Astrocyte (in vitro differentiated cells and primary cell): Measurements from ENCODE around the gene ZNF467.

Source experiments
- EZH2 ChIP-seq: IDR thresholded peaks from 2 replicates; pipeline ENCODE4 v1.6.1; 2012; ENCODE audit warnings: mild to moderate bottlenecking, low read length, inconsistent platforms; ENCODE audit not compliant: insufficient read depth
- TF ChIP-seq, protein P1 (sequence below): IDR thresholded peaks from 2 replicates; pipeline ENCODE4 v1.5.1; 2011; ENCODE audit warnings: low read depth, mild to moderate bottlenecking, inconsistent platforms, low read length, moderate library complexity; ENCODE audit not compliant: insufficient read depth

DNA sequence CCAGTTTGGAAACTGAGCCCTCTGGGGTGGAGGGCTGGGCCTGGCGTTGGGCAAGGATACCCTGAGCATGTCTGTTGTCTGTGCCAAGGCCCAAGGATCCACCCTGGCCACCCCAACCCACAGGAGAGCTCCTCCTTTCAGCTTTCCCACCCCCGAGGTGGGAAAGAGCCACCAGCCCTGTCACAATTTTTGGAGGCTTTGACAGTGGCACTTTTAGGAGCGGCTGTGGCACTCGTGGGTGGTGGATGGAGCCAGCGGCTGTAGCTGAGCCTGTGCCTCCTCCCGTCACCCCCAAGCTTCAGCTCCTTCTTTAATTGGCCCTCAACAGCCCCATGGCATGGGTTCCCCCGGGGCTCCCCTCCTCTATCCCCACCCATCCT is 46.6 kb upstream of the ZNF467 start:
- TF ChIP-seq, protein P1, sequence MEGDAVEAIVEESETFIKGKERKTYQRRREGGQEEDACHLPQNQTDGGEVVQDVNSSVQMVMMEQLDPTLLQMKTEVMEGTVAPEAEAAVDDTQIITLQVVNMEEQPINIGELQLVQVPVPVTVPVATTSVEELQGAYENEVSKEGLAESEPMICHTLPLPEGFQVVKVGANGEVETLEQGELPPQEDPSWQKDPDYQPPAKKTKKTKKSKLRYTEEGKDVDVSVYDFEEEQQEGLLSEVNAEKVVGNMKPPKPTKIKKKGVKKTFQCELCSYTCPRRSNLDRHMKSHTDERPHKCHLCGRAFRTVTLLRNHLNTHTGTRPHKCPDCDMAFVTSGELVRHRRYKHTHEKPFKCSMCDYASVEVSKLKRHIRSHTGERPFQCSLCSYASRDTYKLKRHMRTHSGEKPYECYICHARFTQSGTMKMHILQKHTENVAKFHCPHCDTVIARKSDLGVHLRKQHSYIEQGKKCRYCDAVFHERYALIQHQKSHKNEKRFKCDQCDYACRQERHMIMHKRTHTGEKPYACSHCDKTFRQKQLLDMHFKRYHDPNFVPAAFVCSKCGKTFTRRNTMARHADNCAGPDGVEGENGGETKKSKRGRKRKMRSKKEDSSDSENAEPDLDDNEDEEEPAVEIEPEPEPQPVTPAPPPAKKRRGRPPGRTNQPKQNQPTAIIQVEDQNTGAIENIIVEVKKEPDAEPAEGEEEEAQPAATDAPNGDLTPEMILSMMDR = no peak
- TF ChIP-seq EZH2 = no peak
